H1 (cell line): Measurements from ENCODE around the gene PLCB3. TPM values are rescaled to one million over a fixed set of nuclear protein-coding genes. Genes with fewer than 3 reads are reported as not detected.

Experiments used
- CTCF ChIA-PET: fragments of 300-600 bp; sonication (Branson Sonifier 250); formaldehyde crosslinking; loops from one replicate; lab custom pipeline; 2021; ENCODE audit not compliant: partially characterized antibody; lab: Charles Lee
- POLR2A ChIA-PET: fragments of 300-600 bp; sonication (Branson Sonifier 250); formaldehyde crosslinking; loops from one replicate; lab custom pipeline; 2021; ENCODE audit warnings: inconsistent platforms; ENCODE audit not compliant: partially characterized antibody; lab: Charles Lee
- DNase-seq, 2 experiments: peaks; one replicate each; pipeline versions ENCODE4 v3.0.0 to v3.0.0-alpha.2; 2010 to 2022; ENCODE audit warnings: low spot score in 2 of 2, low read depth in 1 of 2, mixed read lengths in 1 of 2
- FAIRE-seq: peaks from 2 replicates; lab custom pipeline; 2011; peaks lifted over from hg19 to GRCh38; lab: Jason Lieb, UNC
- H2AFZ ChIP-seq: 2 replicates; pipeline ENCODE4 v1.8.1; 2012; ENCODE audit warnings: low read length, inconsistent platforms
- H2AK5ac ChIP-seq: 2 replicates; pipeline ENCODE4 v1.6.1; 2013; ENCODE audit warnings: low read depth, low read length
- H2BK120ac ChIP-seq: replicated peaks from 2 replicates; pipeline ENCODE3; 2013; ENCODE audit warnings: low read depth, low read length, inconsistent platforms
- H2BK12ac ChIP-seq: 2 replicates; pipeline ENCODE4 v1.6.1; 2013; ENCODE audit warnings: low read depth, low read length
- H2BK15ac ChIP-seq: 2 replicates; pipeline ENCODE4 v1.6.1; 2013; ENCODE audit warnings: low read length
- H2BK20ac ChIP-seq: 2 replicates; pipeline ENCODE4 v1.6.1; 2013; ENCODE audit warnings: low read length
- H2BK5ac ChIP-seq: 2 replicates; pipeline ENCODE4 v1.6.1; 2013; ENCODE audit warnings: low read depth, low read length
- H3K14ac ChIP-seq: 2 replicates; pipeline ENCODE4 v1.6.1; 2013; ENCODE audit warnings: inconsistent platforms; ENCODE audit not compliant: insufficient read length
- H3K18ac ChIP-seq: 2 replicates; pipeline ENCODE4 v1.6.1; 2013; ENCODE audit warnings: low read length; ENCODE audit errors: extremely low read depth
- H3K23ac ChIP-seq: 2 replicates; pipeline ENCODE4 v1.6.1; 2013; ENCODE audit warnings: inconsistent platforms; ENCODE audit not compliant: insufficient read length
- H3K23me2 ChIP-seq: 2 replicates; pipeline ENCODE4 v1.6.1; 2013; ENCODE audit warnings: low read depth, low read length
- H3K27ac ChIP-seq: 2 replicates; pipeline ENCODE4 v1.6.1; 2011; ENCODE audit warnings: low read depth, low read length, inconsistent platforms
- H3K27me3 ChIP-seq, 4 experiments: replicated peaks in 1 of 4; 1 replicate in 1 of 4; 2 replicates in 3 of 4; pipeline versions ENCODE4 v1.6.1 to v1.8.1; 2011 to 2013; ENCODE audit warnings: low read length in 3 of 4, mild to moderate bottlenecking in 3 of 4, inconsistent platforms in 2 of 4, mixed read lengths in 2 of 4, moderate library complexity in 1 of 4; ENCODE audit not compliant: control insufficient read depth in 3 of 4, insufficient read depth in 3 of 4; ENCODE audit errors: extremely low read depth in 1 of 4
- H3K36me3 ChIP-seq, 4 experiments: 2 replicates each; pipeline versions ENCODE4 v1.6.1 to v1.8.1; 2011 to 2013; ENCODE audit warnings: mild to moderate bottlenecking in 4 of 4, low read length in 3 of 4, moderate library complexity in 2 of 4, control low read depth in 1 of 4, inconsistent platforms in 1 of 4; ENCODE audit not compliant: insufficient read depth in 4 of 4, control insufficient read depth in 2 of 4
- H3K4ac ChIP-seq: replicated peaks from 2 replicates; pipeline ENCODE3; 2013; ENCODE audit warnings: low read length, low read depth, mixed read lengths, inconsistent platforms; ENCODE audit not compliant: insufficient read length
- H3K4me1 ChIP-seq, 4 experiments: replicated peaks in 1 of 4; 1 replicate in 1 of 4; 2 replicates in 3 of 4; pipeline versions ENCODE4 v1.6.1 to v1.8.1; 2011 to 2013; ENCODE audit warnings: low read length in 3 of 4, inconsistent platforms in 2 of 4, mixed read lengths in 1 of 4; ENCODE audit not compliant: insufficient read depth in 4 of 4, control insufficient read depth in 3 of 4
- H3K4me2 ChIP-seq, 2 experiments: 2 replicates each; pipeline versions ENCODE4 v1.6.1 to v1.8.1; 2011 to 2013; ENCODE audit warnings: low read depth in 2 of 2, low read length in 2 of 2, control low read depth in 1 of 2, inconsistent platforms in 1 of 2, mild to moderate bottlenecking in 1 of 2; ENCODE audit not compliant: insufficient read depth in 1 of 2
- H3K4me3 ChIP-seq, 4 experiments: fragments of 200-600, 300-600 bp in 1 of 4; sonication (generic), shearing (Covaris generic), sonication (Bioruptor Twin) in 1 of 4; 2 replicates each; pipeline versions ENCODE4 v1.5.1 to v1.8.1; 2011 to 2016; ENCODE audit warnings: low read length in 4 of 4, low read depth in 3 of 4, control low read depth in 2 of 4, inconsistent platforms in 2 of 4, mild to moderate bottlenecking in 2 of 4, mixed read lengths in 1 of 4, moderate library complexity in 1 of 4; ENCODE audit not compliant: insufficient read depth in 2 of 4; ENCODE audit errors: extremely low read depth in 1 of 4
- H3K56ac ChIP-seq: replicated peaks from 2 replicates; pipeline ENCODE3; 2013; ENCODE audit warnings: low read depth, mild to moderate bottlenecking, mixed read lengths, low read length, inconsistent platforms; ENCODE audit not compliant: insufficient read length
- H3K79me1 ChIP-seq: 2 replicates; pipeline ENCODE4 v1.6.1; 2013; ENCODE audit warnings: low read depth, low read length, control low read depth
- H3K79me2 ChIP-seq, 2 experiments: 2 replicates each; pipeline versions ENCODE4 v1.6.1 to v1.8.1; 2012 to 2013; ENCODE audit warnings: low read length in 2 of 2, mild to moderate bottlenecking in 2 of 2, inconsistent platforms in 1 of 2; ENCODE audit not compliant: insufficient read depth in 2 of 2, control insufficient read depth in 1 of 2
- H3K9ac ChIP-seq, 4 experiments: replicated peaks in 1 of 4; 1 replicate in 1 of 4; 2 replicates in 3 of 4; pipeline versions ENCODE4 v1.6.1 to v1.8.1; 2011 to 2013; ENCODE audit warnings: low read depth in 3 of 4, low read length in 3 of 4, control low read depth in 2 of 4, mild to moderate bottlenecking in 2 of 4, moderate library complexity in 2 of 4, inconsistent platforms in 1 of 4; ENCODE audit errors: extremely low read depth in 1 of 4
- H3K9me3 ChIP-seq, 2 experiments: 2 replicates each; pipeline versions ENCODE4 v1.6.1 to v1.8.1; 2012 to 2013; ENCODE audit warnings: mild to moderate bottlenecking in 2 of 2, moderate library complexity in 2 of 2, control low read depth in 1 of 2, inconsistent platforms in 1 of 2, low read depth in 1 of 2, low read length in 1 of 2, mixed read lengths in 1 of 2; ENCODE audit not compliant: insufficient read depth in 2 of 2
- H4K20me1 ChIP-seq, 2 experiments: replicated peaks in 1 of 2; 2 replicates each; pipeline versions ENCODE3 to v1.8.1; 2011 to 2013; ENCODE audit warnings: inconsistent platforms in 2 of 2, low read length in 2 of 2, mild to moderate bottlenecking in 1 of 2; ENCODE audit not compliant: insufficient read depth in 2 of 2, control insufficient read depth in 1 of 2
- H4K5ac ChIP-seq: 2 replicates; pipeline ENCODE4 v1.6.1; 2013; ENCODE audit warnings: low read length, low read depth, mixed read lengths, inconsistent platforms; ENCODE audit not compliant: insufficient read length
- H4K8ac ChIP-seq: 2 replicates; pipeline ENCODE4 v1.8.0; 2013; ENCODE audit warnings: mild to moderate bottlenecking, moderate library complexity, low read length, inconsistent platforms; ENCODE audit not compliant: insufficient read depth; ENCODE audit errors: extremely low read depth
- H4K91ac ChIP-seq: replicated peaks from 2 replicates; pipeline ENCODE3; 2013; ENCODE audit warnings: low read length, mixed read lengths, inconsistent platforms; ENCODE audit not compliant: insufficient read length
- CREB1 ChIP-seq: IDR thresholded peaks from 2 replicates; pipeline ENCODE4 v1.6.1; 2012; ENCODE audit warnings: inconsistent platforms
- EZH2 ChIP-seq: fragments of 200-600 bp; sonication (generic); IDR thresholded peaks from 2 replicates; pipeline ENCODE4 v1.7.1; 2012; ENCODE audit warnings: low read depth, mild to moderate bottlenecking, moderate library complexity, low read length, inconsistent platforms; ENCODE audit not compliant: severe bottlenecking
- KDM4A ChIP-seq: IDR thresholded peaks from one replicate; pipeline ENCODE4 v1.7.1; 2012; ENCODE audit warnings: low read depth, mild to moderate bottlenecking, moderate library complexity, low read length, inconsistent platforms; ENCODE audit not compliant: severe bottlenecking
- RNF2 ChIP-seq: fragments of 200-900, 300-1000 bp; sonication (generic); IDR thresholded peaks from 2 replicates; pipeline ENCODE4 v1.7.1; 2016; ENCODE audit warnings: borderline replicate concordance, low read depth, mild to moderate bottlenecking, antibody characterized with exemption, low read length; ENCODE audit not compliant: poor library complexity, severe bottlenecking; ENCODE audit errors: missing control alignments
- SUZ12 ChIP-seq: fragments of 200-600 bp; sonication (generic); IDR thresholded peaks from 2 replicates; pipeline ENCODE4 v1.6.1; 2012; ENCODE audit warnings: mild to moderate bottlenecking, inconsistent platforms, low read length, moderate library complexity, mixed read lengths
- WGBS, 2 experiments: shearing (Covaris generic) in 1 of 2; methylation state at CpG; one replicate each; pipeline versions ENCODE4 v1.1.6 to v1.1.7; 2013 to 2015; ENCODE audit warnings: low lambda C conversion rate in 2 of 2, mixed read lengths in 2 of 2, inconsistent platforms in 1 of 2, low coverage in 1 of 2, missing lambda C conversion rate in 1 of 2; ENCODE audit not compliant: insufficient replicate concordance in 2 of 2, insufficient coverage in 1 of 2, insufficient read length in 1 of 2; ENCODE audit errors: extremely low coverage in 1 of 2, missing lambda C conversion rate in 1 of 2; 5-methylcytosine and 5-hydroxymethylcytosine counted together
- polyA plus RNA-seq, 7 experiments: library from polyadenylated mRNA; depleted of rRNA in 3 of 7; stranded (reverse) in 5 of 7; unstranded in 2 of 7; fragments of >200 nt in 5 of 7; fragments of 200-250 nt in 2 of 7; gene quantifications; 1 replicate in 5 of 7; 2 replicates in 1 of 7; 4 replicates in 1 of 7; pipeline versions ENCODE4 v1.2.1 to v1.2.3, GENCODE V29; 2011 to 2013; ENCODE audit warnings: missing spikeins in 2 of 7, mixed read lengths in 2 of 7
- total RNA-seq: library from RNA; stranded (reverse); fragmentation: NEBNext Ultra II Directional; extraction: Animal tissue kit (Norgen Biotek cat#: 25700); gene quantifications from 2 replicates; pipeline ENCODE4 v1.2.1, GENCODE V29; 2021

The PLCB3 gene
- total and polyA plus RNA-seq, 2 of the 8 experiments (the other 6 are each of a cell fraction or from before 2014, with no cell fraction given), result 47.2 to 104 TPM

DNA sequence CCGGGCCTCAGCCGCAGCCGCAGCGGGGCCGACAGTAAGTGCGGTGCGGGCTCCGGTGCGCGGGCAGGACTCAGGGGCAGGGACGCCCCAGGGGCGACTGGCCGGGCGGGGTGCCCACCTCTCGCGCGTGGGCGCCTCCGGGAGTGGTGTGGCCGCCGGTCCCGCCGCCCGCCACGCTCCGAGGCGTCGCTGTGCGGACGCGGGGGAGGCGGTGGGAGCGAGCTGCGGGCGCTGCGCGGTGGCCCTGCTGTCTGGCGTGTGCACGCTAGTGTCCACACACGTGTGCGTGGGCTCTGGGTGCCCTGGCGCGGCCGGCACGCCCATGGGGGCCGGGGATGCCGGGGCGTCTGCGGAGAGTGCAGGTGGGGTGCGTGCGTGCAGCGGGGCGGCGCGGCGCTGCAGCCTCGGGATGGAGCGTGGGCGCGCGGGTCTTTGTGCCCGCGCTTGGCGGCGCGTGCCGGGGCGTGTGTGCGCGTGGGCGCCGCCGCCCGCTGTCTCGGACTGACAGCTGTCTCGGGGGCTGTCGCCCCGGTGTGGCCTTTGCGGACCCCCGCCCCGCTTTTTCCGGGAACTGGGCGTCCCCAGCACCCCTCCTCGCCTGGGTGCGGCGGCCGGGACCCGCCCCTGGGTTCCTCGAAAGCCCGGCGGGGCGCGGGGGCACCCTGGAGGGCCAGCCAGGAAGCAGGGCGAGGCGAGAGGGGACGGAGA lies 40.6 kb downstream of the PLCB3 start:
- Histone ChIP-seq H2AFZ (no peak overlapping the region), H3K27me3 (peaks cover 64 to 79% (median 74%) of the 10 kb centered on the region in 4 experiments), H2BK20ac (no peak overlapping the region), H3K36me3 (peaks cover 0 to 9% (median 0%) of the 10 kb centered on the region in 4 experiments; a peak in 1 of 8 replicates), H4K20me1 (peaks cover 5 to 25% of the 10 kb centered on the region in 2 experiments), H2AK5ac (no peak overlapping the region), H3K4me1 (peaks cover 0 to 14% (median 3%) of the 10 kb centered on the region in 4 experiments; a peak in 5 of 7 replicates), H3K79me1 (no peaks in the 10 kb centered on the region), H3K4ac (no peak overlapping the region), H3K4me2 (peak overlapping the region; percentile 20 to 88), H2BK12ac (no peak overlapping the region), H2BK5ac (no peak overlapping the region), H3K79me2 (no peaks in the 10 kb centered on the region), H4K91ac (no peak overlapping the region), H3K23ac (no peak overlapping the region), H2BK120ac (no peak overlapping the region), H3K4me3 (peak overlapping the region; percentile 21 to 64 (median 34)), H3K14ac (no peak overlapping the region), H3K23me2 (peaks cover 5% of the 10 kb centered on the region; the same call in 1 of the 2 replicates), H3K9me3 (no peaks in the 10 kb centered on the region), H3K27ac (no peak overlapping the region), H3K9ac (no peak overlapping the region), H4K8ac (no peak overlapping the region), H2BK15ac (no peak overlapping the region), H3K56ac (no peak overlapping the region), H3K18ac (no peak overlapping the region), H4K5ac (no peak overlapping the region)
- no peak for DNase-seq
- 5% methylated on average over 13 of the region's 96 CpGs; no CpG with 5 or more reads in 1 of the 2 experiments for WGBS, 2 experiments
- no peak for TF ChIP-seq CREB1
- TF ChIP-seq RNF2, result peak; percentile 66
- TF ChIP-seq KDM4A, result peak; percentile 38
- TF ChIP-seq SUZ12, result peak; percentile 92
- peak; percentile 86 for TF ChIP-seq EZH2
- ChIA-PET POLR2A (interaction anchor here (1.0 to 2.8 kb wide), 6 partner anchors 8 to 43 kb away, joined by 3 to 10 read pairs (median 6); partner anchors contain the start of gene BAD), CTCF (interaction anchor here (0.8 to 11.4 kb wide), 3 partner anchors 11 to 88 kb away, joined by 3 to 134 read pairs (median 4); partner anchors contain the start of genes CATSPERZ, ESRRA, NUDT22 and TRPT1)
- FAIRE-seq, result no peak
